Activated naive CD8-positive, alpha-beta T cell treated with anti-CD3 and anti-CD28 coated beads for 36 hours (primary cell): Measurements from ENCODE around the gene CEP135. TPM values are rescaled to one million over a fixed set of nuclear protein-coding genes. Genes with fewer than 3 reads are reported as not detected.
A peak's percentile ranks its signal among the peaks of the same experiment; 100 is the strongest.

ENCODE experiments used
- DNase-seq: peaks from one replicate; pipeline ENCODE4 v3.0.0; 2021
- H3K27ac Mint-ChIP-seq: one replicate; pipeline ENCODE4 v1.8.0; 2022; ENCODE audit warnings: mild to moderate bottlenecking, moderate library complexity, mixed read lengths
- H3K27me3 Mint-ChIP-seq: one replicate; pipeline ENCODE4 v1.8.0; 2022; ENCODE audit warnings: mild to moderate bottlenecking, mixed read lengths
- H3K36me3 Mint-ChIP-seq: one replicate; pipeline ENCODE4 v1.8.0; 2021; ENCODE audit warnings: mild to moderate bottlenecking, mixed read lengths
- H3K4me1 Mint-ChIP-seq: one replicate; pipeline ENCODE4 v1.8.0; 2021; ENCODE audit warnings: mixed read lengths
- H3K4me3 Mint-ChIP-seq: one replicate; pipeline ENCODE4 v1.8.0; 2022; ENCODE audit warnings: mild to moderate bottlenecking, moderate library complexity, mixed read lengths
- H3K9me3 Mint-ChIP-seq: one replicate; pipeline ENCODE4 v1.8.0; 2022; ENCODE audit warnings: mixed read lengths
- total RNA-seq, 2 experiments: library from RNA; stranded (reverse); gene quantifications; one replicate each; pipeline ENCODE4 v1.2.3, GENCODE V29; 2021

Gene CEP135, protein sequence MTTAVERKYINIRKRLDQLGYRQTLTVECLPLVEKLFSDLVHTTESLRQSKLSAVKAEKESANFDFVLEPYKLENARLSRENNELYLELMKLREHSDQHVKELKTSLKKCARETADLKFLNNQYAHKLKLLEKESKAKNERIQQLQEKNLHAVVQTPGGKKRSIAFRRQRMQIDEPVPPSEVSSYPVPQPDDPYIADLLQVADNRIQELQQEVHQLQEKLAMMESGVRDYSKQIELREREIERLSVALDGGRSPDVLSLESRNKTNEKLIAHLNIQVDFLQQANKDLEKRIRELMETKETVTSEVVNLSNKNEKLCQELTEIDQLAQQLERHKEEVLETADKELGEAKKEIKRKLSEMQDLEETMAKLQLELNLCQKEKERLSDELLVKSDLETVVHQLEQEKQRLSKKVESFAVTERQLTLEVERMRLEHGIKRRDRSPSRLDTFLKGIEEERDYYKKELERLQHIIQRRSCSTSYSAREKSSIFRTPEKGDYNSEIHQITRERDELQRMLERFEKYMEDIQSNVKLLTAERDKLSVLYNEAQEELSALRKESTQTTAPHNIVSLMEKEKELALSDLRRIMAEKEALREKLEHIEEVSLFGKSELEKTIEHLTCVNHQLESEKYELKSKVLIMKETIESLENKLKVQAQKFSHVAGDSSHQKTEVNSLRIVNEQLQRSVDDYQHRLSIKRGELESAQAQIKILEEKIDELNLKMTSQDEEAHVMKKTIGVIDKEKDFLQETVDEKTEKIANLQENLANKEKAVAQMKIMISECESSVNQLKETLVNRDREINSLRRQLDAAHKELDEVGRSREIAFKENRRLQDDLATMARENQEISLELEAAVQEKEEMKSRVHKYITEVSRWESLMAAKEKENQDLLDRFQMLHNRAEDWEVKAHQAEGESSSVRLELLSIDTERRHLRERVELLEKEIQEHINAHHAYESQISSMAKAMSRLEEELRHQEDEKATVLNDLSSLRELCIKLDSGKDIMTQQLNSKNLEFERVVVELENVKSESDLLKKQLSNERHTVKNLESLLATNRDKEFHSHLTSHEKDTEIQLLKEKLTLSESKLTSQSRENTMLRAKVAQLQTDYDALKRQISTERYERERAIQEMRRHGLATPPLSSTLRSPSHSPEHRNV
- total RNA-seq = 10 to 100 TPM; 14.6 to 16.6 TPM

DNA sequence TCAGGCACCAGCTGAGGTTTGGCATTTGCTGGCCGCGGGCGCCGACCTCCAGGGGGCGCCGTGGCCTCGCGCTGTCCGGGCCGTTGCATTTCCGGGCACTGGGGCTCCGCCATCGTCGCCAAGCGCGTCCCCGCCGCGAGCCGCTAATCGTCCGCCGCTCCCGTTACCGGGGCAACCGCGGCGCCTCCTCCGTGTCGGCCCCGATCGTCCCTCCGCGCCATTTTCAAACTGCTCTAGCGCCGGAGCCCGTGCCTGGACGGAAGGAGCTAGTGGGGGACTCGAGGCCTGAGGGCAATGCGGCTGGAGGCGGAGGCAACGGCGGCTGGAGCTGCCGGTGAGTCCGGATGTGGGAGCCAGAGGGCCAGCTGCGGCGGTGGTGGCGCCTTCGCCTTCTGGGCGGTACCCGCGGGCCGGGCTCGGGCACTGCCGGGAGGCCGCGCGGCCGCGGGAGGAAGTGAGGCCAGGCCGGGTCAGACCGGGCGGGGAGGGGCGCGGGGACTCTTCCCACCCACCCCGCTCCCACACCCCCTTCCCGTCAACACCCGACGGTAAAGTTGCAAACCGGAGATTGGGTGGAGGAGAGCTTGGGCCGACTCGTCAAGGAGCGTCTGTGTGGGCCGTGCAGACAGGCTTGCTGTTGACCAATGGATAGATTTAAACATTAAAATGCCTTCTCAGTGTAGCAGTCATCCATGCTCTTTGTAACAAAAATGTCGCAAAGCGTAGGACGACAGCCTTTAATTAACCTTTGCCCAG lies at the start of gene CEP135:
Gene CEP135, plus strand, starts transcription at position 220 of the 756 bp plus-strand sequence. CDS start 3,186 bp downstream, outside the sequence.
- H3K4me3 Mint-ChIP-seq = peak within 1 kb of the TSS; percentile 82
- H3K36me3 Mint-ChIP-seq = peaks cover 14% of the 10 kb centered on the region
- peaks cover 5% of the 10 kb centered on the region for H3K9me3 Mint-ChIP-seq
- peak; percentile 96 for DNase-seq
- peak within 1 kb of the TSS; percentile 96 for H3K27ac Mint-ChIP-seq
- no peaks in the 10 kb centered on the region for H3K27me3 Mint-ChIP-seq
- H3K4me1 Mint-ChIP-seq = peaks cover 27% of the 10 kb centered on the region

GRCh38 chr4:55902677-55903076 lies 46.1 kb upstream of the CEP135 start:
- peaks cover 25% of the 10 kb centered on the region for H3K36me3 Mint-ChIP-seq
- peaks cover 1% of the 10 kb centered on the region for H3K9me3 Mint-ChIP-seq
- no peak for DNase-seq
- no peak overlapping the region for H3K4me3 Mint-ChIP-seq
- H3K27me3 Mint-ChIP-seq = no peaks in the 10 kb centered on the region
- H3K4me1 Mint-ChIP-seq = peaks cover 18% of the 10 kb centered on the region
- no peak overlapping the region for H3K27ac Mint-ChIP-seq

GRCh38 chr4:55903577-55903976 lies 45.2 kb upstream of the CEP135 start:
- H3K4me3 Mint-ChIP-seq = no peak overlapping the region
- H3K27ac Mint-ChIP-seq = peak overlapping the region; percentile 48
- peaks cover 22% of the 10 kb centered on the region for H3K4me1 Mint-ChIP-seq
- no peaks in the 10 kb centered on the region for H3K27me3 Mint-ChIP-seq
- H3K36me3 Mint-ChIP-seq = peaks cover 26% of the 10 kb centered on the region
- H3K9me3 Mint-ChIP-seq = peaks cover 1% of the 10 kb centered on the region
- DNase-seq = no peak

GRCh38 chr4:55904576-55904975 lies 44.2 kb upstream of the CEP135 start:
- no peak overlapping the region for H3K4me3 Mint-ChIP-seq
- DNase-seq = no peak
- H3K27me3 Mint-ChIP-seq = no peaks in the 10 kb centered on the region
- no peak overlapping the region for H3K27ac Mint-ChIP-seq
- H3K4me1 Mint-ChIP-seq = peaks cover 22% of the 10 kb centered on the region
- peaks cover 26% of the 10 kb centered on the region for H3K36me3 Mint-ChIP-seq
- peaks cover 1% of the 10 kb centered on the region for H3K9me3 Mint-ChIP-seq

- no peak for DNase-seq
- Mint-ChIP-seq H3K4me1 (peaks cover 22% of the 10 kb centered on the region), H3K27ac (peak overlapping the region; percentile 59), H3K9me3 (peaks cover 1% of the 10 kb centered on the region), H3K27me3 (no peaks in the 10 kb centered on the region), H3K4me3 (no peak overlapping the region), H3K36me3 (peaks cover 21% of the 10 kb centered on the region)
Observed at GRCh38 chr4:55906323-55906722, 42.4 kb upstream of the CEP135 start.

GRCh38 chr4:55906989-55907388 lies 41.8 kb upstream of the CEP135 start:
- H3K9me3 Mint-ChIP-seq = peaks cover 1% of the 10 kb centered on the region
- H3K27ac Mint-ChIP-seq = peak overlapping the region; percentile 82
- H3K36me3 Mint-ChIP-seq = peaks cover 21% of the 10 kb centered on the region
- DNase-seq = no peak
- peaks cover 22% of the 10 kb centered on the region for H3K4me1 Mint-ChIP-seq
- H3K4me3 Mint-ChIP-seq = peak overlapping the region; percentile 37
- no peaks in the 10 kb centered on the region for H3K27me3 Mint-ChIP-seq

DNA sequence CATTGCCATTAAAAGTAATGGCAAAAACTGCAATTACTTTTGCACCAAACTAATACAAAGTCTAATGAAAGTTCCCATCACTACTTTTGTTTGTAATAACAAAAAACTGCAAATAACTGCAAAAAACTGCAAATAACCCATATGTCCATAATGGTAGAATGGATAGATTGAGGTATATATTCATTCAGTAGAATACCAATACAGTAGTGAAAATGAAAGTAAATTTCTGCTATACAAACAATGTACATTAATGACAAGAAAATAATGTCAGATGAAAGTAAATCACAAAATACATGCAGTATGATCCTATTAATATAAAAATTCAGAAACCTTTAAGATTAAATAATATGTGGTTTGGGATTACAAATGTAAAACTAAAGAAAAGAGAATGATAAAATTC lies 41.3 kb upstream of the CEP135 start:
- no peak for DNase-seq
- Mint-ChIP-seq H3K9me3 (peaks cover 1% of the 10 kb centered on the region), H3K27ac (peak overlapping the region; percentile 82), H3K27me3 (no peaks in the 10 kb centered on the region), H3K4me3 (no peak overlapping the region), H3K36me3 (peaks cover 17% of the 10 kb centered on the region), H3K4me1 (peaks cover 22% of the 10 kb centered on the region)

- Mint-ChIP-seq H3K27ac (no peak overlapping the region), H3K4me3 (no peak overlapping the region), H3K4me1 (peaks cover 15% of the 10 kb centered on the region), H3K36me3 (peaks cover 13% of the 10 kb centered on the region), H3K9me3 (peaks cover 1% of the 10 kb centered on the region), H3K27me3 (no peaks in the 10 kb centered on the region)
- no peak for DNase-seq
Observed at GRCh38 chr4:55910140-55910539, 38.6 kb upstream of the CEP135 start.

GRCh38 chr4:55912249-55912648 lies 36.5 kb upstream of the CEP135 start:
- H3K9me3 Mint-ChIP-seq = peaks cover 1% of the 10 kb centered on the region
- H3K27me3 Mint-ChIP-seq = no peaks in the 10 kb centered on the region

GRCh38 chr4:55920571-55920970 lies 28.2 kb upstream of the CEP135 start:
- no peaks in the 10 kb centered on the region for H3K9me3 Mint-ChIP-seq
- no peak for DNase-seq
- H3K36me3 Mint-ChIP-seq = no peaks in the 10 kb centered on the region
- no peak overlapping the region for H3K4me3 Mint-ChIP-seq
- no peaks in the 10 kb centered on the region for H3K27me3 Mint-ChIP-seq
- H3K4me1 Mint-ChIP-seq = no peaks in the 10 kb centered on the region
- H3K27ac Mint-ChIP-seq = no peak overlapping the region

More at GRCh38 chr4:55912249-55912648, 36.5 kb upstream of the CEP135 start:
- no peak overlapping the region for H3K4me3 Mint-ChIP-seq
- DNase-seq = no peak
- peaks cover 2% of the 10 kb centered on the region for H3K36me3 Mint-ChIP-seq
- no peak overlapping the region for H3K27ac Mint-ChIP-seq
- H3K4me1 Mint-ChIP-seq = peaks cover 5% of the 10 kb centered on the region

GRCh38 chr4:55921093-55921492 lies 27.7 kb upstream of the CEP135 start:
- Mint-ChIP-seq H3K4me3 (no peak overlapping the region), H3K9me3 (no peaks in the 10 kb centered on the region), H3K4me1 (no peaks in the 10 kb centered on the region), H3K36me3 (no peaks in the 10 kb centered on the region), H3K27ac (no peak overlapping the region), H3K27me3 (no peaks in the 10 kb centered on the region)
- no peak for DNase-seq

DNA sequence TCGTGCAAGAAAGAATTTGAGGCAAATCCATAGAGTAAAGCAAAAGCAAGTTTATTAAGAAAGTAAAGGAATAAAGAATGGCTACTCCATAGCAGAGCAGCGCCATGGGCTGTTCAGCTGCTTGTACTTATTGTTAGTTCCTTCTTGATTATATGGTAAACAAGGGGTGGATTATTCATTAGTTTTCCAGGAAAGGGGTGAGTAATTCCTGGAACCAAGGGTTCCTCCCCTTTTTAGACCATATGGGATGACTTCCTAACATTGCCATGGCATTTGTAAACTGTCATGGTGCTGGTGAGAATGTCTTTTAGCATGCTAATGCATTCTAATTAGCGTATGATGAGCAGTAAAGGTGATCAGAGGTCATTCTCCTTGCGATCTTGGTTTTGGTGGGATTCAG lies 23.5 kb upstream of the CEP135 start:
- Mint-ChIP-seq H3K27me3 (no peaks in the 10 kb centered on the region), H3K36me3 (no peaks in the 10 kb centered on the region), H3K27ac (no peak overlapping the region), H3K4me3 (no peak overlapping the region), H3K4me1 (no peaks in the 10 kb centered on the region), H3K9me3 (no peaks in the 10 kb centered on the region)
- DNase-seq = no peak

GRCh38 chr4:55926610-55927009 lies 22.1 kb upstream of the CEP135 start:
- H3K4me3 Mint-ChIP-seq = no peak overlapping the region
- no peaks in the 10 kb centered on the region for H3K36me3 Mint-ChIP-seq
- no peak overlapping the region for H3K27ac Mint-ChIP-seq

DNA sequence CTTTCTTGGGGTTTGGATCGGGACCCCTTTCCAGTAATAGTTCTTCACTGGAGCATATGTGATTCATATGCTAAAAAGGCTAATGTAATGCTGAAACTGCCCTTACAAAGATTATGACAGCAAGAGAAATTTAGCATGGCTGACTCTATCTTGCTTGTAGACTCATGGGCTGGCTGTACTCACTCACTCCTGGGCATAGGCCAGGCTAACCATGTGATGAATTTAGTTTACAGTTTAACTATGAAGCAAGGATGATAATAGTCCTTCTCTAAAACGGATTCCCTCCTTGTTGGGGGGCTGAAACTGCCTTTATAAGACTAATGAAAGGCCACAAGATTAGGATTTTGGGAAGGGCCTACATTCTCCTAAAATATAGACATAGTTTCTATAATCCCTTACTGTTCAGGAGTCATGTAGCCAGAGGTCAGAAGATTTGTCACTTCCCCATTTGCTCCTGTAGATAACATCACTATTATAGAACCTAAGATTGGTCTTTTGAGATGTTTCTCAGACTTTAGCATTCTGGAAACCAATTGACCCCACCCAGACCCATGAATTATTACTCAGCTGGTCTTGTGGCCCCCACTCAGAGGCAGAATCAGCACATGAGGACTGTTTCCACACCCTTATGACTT lies 20.8 kb upstream of the CEP135 start:
- Mint-ChIP-seq H3K36me3 (no peaks in the 10 kb centered on the region), H3K4me3 (no peak overlapping the region), H3K27me3 (no peaks in the 10 kb centered on the region), H3K9me3 (no peaks in the 10 kb centered on the region), H3K4me1 (no peaks in the 10 kb centered on the region), H3K27ac (no peak overlapping the region)
- DNase-seq = no peak

More at GRCh38 chr4:55926610-55927009, 22.1 kb upstream of the CEP135 start:
- no peaks in the 10 kb centered on the region for H3K4me1 Mint-ChIP-seq
- no peaks in the 10 kb centered on the region for H3K9me3 Mint-ChIP-seq
- no peaks in the 10 kb centered on the region for H3K27me3 Mint-ChIP-seq
- DNase-seq = no peak
